ENCODE measurements around the gene AURKB.
"Not testable (repeated sequence)": the region's sequence is repeated elsewhere in the genome, so short reads cannot be mapped to it uniquely, and the experiment has no call there.

Gene AURKB

GRCh38 chr17:8187517-8188262, 22.7 kb downstream of the AURKB start:
- DNase-seq, result peak; percentile 87

- peak; percentile 44 for DNase-seq
These were observed 23.4 kb downstream of the AURKB start for GRCh38 chr17:8186787-8187516.

- DNase-seq, result no peak
These were observed 24.0 kb downstream of the AURKB start for GRCh38 chr17:8186446-8186786.

- no peak for DNase-seq
These were observed 24.6 kb downstream of the AURKB start for GRCh38 chr17:8185582-8186445.

GRCh38 chr17:8176998-8177731, 33.2 kb downstream of the AURKB start:
- no peak for DNase-seq

- DNase-seq, result no peak
These were observed 34.0 kb downstream of the AURKB start, which contains the start of gene TMEM107 for GRCh38 chr17:8176197-8176940. TMEM107 (minus strand) TSS chr17:8176380; CDS start chr17:8176286, 94 bp downstream.

- DNase-seq, result no peak
These were observed 34.6 kb downstream of the AURKB start for GRCh38 chr17:8175795-8176196.

- no peak for DNase-seq
These were observed 36.5 kb downstream of the AURKB start for GRCh38 chr17:8173871-8174322.

GRCh38 chr17:8173056-8173870, 37.1 kb downstream of the AURKB start:
- DNase-seq, result peak; percentile 89

- DNase-seq, result not testable (repeated sequence)
These were observed 40.2 kb downstream of the AURKB start for GRCh38 chr17:8170186-8170585.

GRCh38 chr17:8167526-8167925, 42.8 kb downstream of the AURKB start:
- DNase-seq, result no peak

GRCh38 chr17:8166731-8167130, 43.6 kb downstream of the AURKB start:
- DNase-seq, result no peak

GRCh38 chr17:8164815-8165131, 45.6 kb downstream of the AURKB start:
- DNase-seq, result no peak

- DNase-seq, result no peak
These were observed 46.2 kb downstream of the AURKB start for GRCh38 chr17:8163978-8164814.

- no peak for DNase-seq
These were observed 47.1 kb downstream of the AURKB start for GRCh38 chr17:8162997-8163977.

- no peak for DNase-seq
These were observed 48.0 kb downstream of the AURKB start, which contains the start of gene VAMP2 for GRCh38 chr17:8162233-8162996. VAMP2 (minus strand) TSS chr17:8162948; CDS start chr17:8162879, 69 bp downstream.

- no peak for DNase-seq
These were observed 48.8 kb downstream of the AURKB start for GRCh38 chr17:8161289-8162232.

Data from SIG-M5 (cell line).